H1 (cell line): ENCODE data around the gene ICAM3. TPM values are rescaled to one million over a fixed set of nuclear protein-coding genes. Genes with fewer than 3 reads are reported as not detected.

ENCODE experiments used
- CTCF ChIA-PET: fragments of 300-600 bp; sonication (Branson Sonifier 250); formaldehyde crosslinking; loops from one replicate; lab custom pipeline; 2021; ENCODE audit not compliant: partially characterized antibody; lab: Charles Lee
- POLR2A ChIA-PET: fragments of 300-600 bp; sonication (Branson Sonifier 250); formaldehyde crosslinking; loops from one replicate; lab custom pipeline; 2021; ENCODE audit warnings: inconsistent platforms; ENCODE audit not compliant: partially characterized antibody; lab: Charles Lee
- DNase-seq, 2 experiments: peaks; one replicate each; pipeline versions ENCODE4 v3.0.0 to v3.0.0-alpha.2; 2010 to 2022; ENCODE audit warnings: low spot score in 2 of 2, low read depth in 1 of 2, mixed read lengths in 1 of 2
- FAIRE-seq: peaks from 2 replicates; lab custom pipeline; 2011; peaks lifted over from hg19 to GRCh38; lab: Jason Lieb, UNC
- H2AFZ ChIP-seq: 2 replicates; pipeline ENCODE4 v1.8.1; 2012; ENCODE audit warnings: low read length, inconsistent platforms
- H2AK5ac ChIP-seq: 2 replicates; pipeline ENCODE4 v1.6.1; 2013; ENCODE audit warnings: low read depth, low read length
- H2BK120ac ChIP-seq: replicated peaks from 2 replicates; pipeline ENCODE3; 2013; ENCODE audit warnings: low read depth, low read length, inconsistent platforms
- H2BK12ac ChIP-seq: 2 replicates; pipeline ENCODE4 v1.6.1; 2013; ENCODE audit warnings: low read depth, low read length
- H2BK15ac ChIP-seq: 2 replicates; pipeline ENCODE4 v1.6.1; 2013; ENCODE audit warnings: low read length
- H2BK20ac ChIP-seq: 2 replicates; pipeline ENCODE4 v1.6.1; 2013; ENCODE audit warnings: low read length
- H2BK5ac ChIP-seq: 2 replicates; pipeline ENCODE4 v1.6.1; 2013; ENCODE audit warnings: low read depth, low read length
- H3K14ac ChIP-seq: 2 replicates; pipeline ENCODE4 v1.6.1; 2013; ENCODE audit warnings: inconsistent platforms; ENCODE audit not compliant: insufficient read length
- H3K18ac ChIP-seq: 2 replicates; pipeline ENCODE4 v1.6.1; 2013; ENCODE audit warnings: low read length; ENCODE audit errors: extremely low read depth
- H3K23ac ChIP-seq: 2 replicates; pipeline ENCODE4 v1.6.1; 2013; ENCODE audit warnings: inconsistent platforms; ENCODE audit not compliant: insufficient read length
- H3K23me2 ChIP-seq: 2 replicates; pipeline ENCODE4 v1.6.1; 2013; ENCODE audit warnings: low read depth, low read length
- H3K27ac ChIP-seq: 2 replicates; pipeline ENCODE4 v1.6.1; 2011; ENCODE audit warnings: low read depth, low read length, inconsistent platforms
- H3K27me3 ChIP-seq, 4 experiments: replicated peaks in 1 of 4; 1 replicate in 1 of 4; 2 replicates in 3 of 4; pipeline versions ENCODE4 v1.6.1 to v1.8.1; 2011 to 2013; ENCODE audit warnings: low read length in 3 of 4, mild to moderate bottlenecking in 3 of 4, inconsistent platforms in 2 of 4, mixed read lengths in 2 of 4, moderate library complexity in 1 of 4; ENCODE audit not compliant: control insufficient read depth in 3 of 4, insufficient read depth in 3 of 4; ENCODE audit errors: extremely low read depth in 1 of 4
- H3K36me3 ChIP-seq, 4 experiments: 2 replicates each; pipeline versions ENCODE4 v1.6.1 to v1.8.1; 2011 to 2013; ENCODE audit warnings: mild to moderate bottlenecking in 4 of 4, low read length in 3 of 4, moderate library complexity in 2 of 4, control low read depth in 1 of 4, inconsistent platforms in 1 of 4; ENCODE audit not compliant: insufficient read depth in 4 of 4, control insufficient read depth in 2 of 4
- H3K4ac ChIP-seq: replicated peaks from 2 replicates; pipeline ENCODE3; 2013; ENCODE audit warnings: low read length, low read depth, mixed read lengths, inconsistent platforms; ENCODE audit not compliant: insufficient read length
- H3K4me1 ChIP-seq, 4 experiments: replicated peaks in 1 of 4; 1 replicate in 1 of 4; 2 replicates in 3 of 4; pipeline versions ENCODE4 v1.6.1 to v1.8.1; 2011 to 2013; ENCODE audit warnings: low read length in 3 of 4, inconsistent platforms in 2 of 4, mixed read lengths in 1 of 4; ENCODE audit not compliant: insufficient read depth in 4 of 4, control insufficient read depth in 3 of 4
- H3K4me2 ChIP-seq, 2 experiments: 2 replicates each; pipeline versions ENCODE4 v1.6.1 to v1.8.1; 2011 to 2013; ENCODE audit warnings: low read depth in 2 of 2, low read length in 2 of 2, control low read depth in 1 of 2, inconsistent platforms in 1 of 2, mild to moderate bottlenecking in 1 of 2; ENCODE audit not compliant: insufficient read depth in 1 of 2
- H3K4me3 ChIP-seq, 4 experiments: fragments of 200-600, 300-600 bp in 1 of 4; sonication (generic), shearing (Covaris generic), sonication (Bioruptor Twin) in 1 of 4; 2 replicates each; pipeline versions ENCODE4 v1.5.1 to v1.8.1; 2011 to 2016; ENCODE audit warnings: low read length in 4 of 4, low read depth in 3 of 4, control low read depth in 2 of 4, inconsistent platforms in 2 of 4, mild to moderate bottlenecking in 2 of 4, mixed read lengths in 1 of 4, moderate library complexity in 1 of 4; ENCODE audit not compliant: insufficient read depth in 2 of 4; ENCODE audit errors: extremely low read depth in 1 of 4
- H3K56ac ChIP-seq: replicated peaks from 2 replicates; pipeline ENCODE3; 2013; ENCODE audit warnings: low read depth, mild to moderate bottlenecking, mixed read lengths, low read length, inconsistent platforms; ENCODE audit not compliant: insufficient read length
- H3K79me1 ChIP-seq: 2 replicates; pipeline ENCODE4 v1.6.1; 2013; ENCODE audit warnings: low read depth, low read length, control low read depth
- H3K79me2 ChIP-seq, 2 experiments: 2 replicates each; pipeline versions ENCODE4 v1.6.1 to v1.8.1; 2012 to 2013; ENCODE audit warnings: low read length in 2 of 2, mild to moderate bottlenecking in 2 of 2, inconsistent platforms in 1 of 2; ENCODE audit not compliant: insufficient read depth in 2 of 2, control insufficient read depth in 1 of 2
- H3K9ac ChIP-seq, 4 experiments: replicated peaks in 1 of 4; 1 replicate in 1 of 4; 2 replicates in 3 of 4; pipeline versions ENCODE4 v1.6.1 to v1.8.1; 2011 to 2013; ENCODE audit warnings: low read depth in 3 of 4, low read length in 3 of 4, control low read depth in 2 of 4, mild to moderate bottlenecking in 2 of 4, moderate library complexity in 2 of 4, inconsistent platforms in 1 of 4; ENCODE audit errors: extremely low read depth in 1 of 4
- H3K9me3 ChIP-seq, 2 experiments: 2 replicates each; pipeline versions ENCODE4 v1.6.1 to v1.8.1; 2012 to 2013; ENCODE audit warnings: mild to moderate bottlenecking in 2 of 2, moderate library complexity in 2 of 2, control low read depth in 1 of 2, inconsistent platforms in 1 of 2, low read depth in 1 of 2, low read length in 1 of 2, mixed read lengths in 1 of 2; ENCODE audit not compliant: insufficient read depth in 2 of 2
- H4K20me1 ChIP-seq, 2 experiments: replicated peaks in 1 of 2; 2 replicates each; pipeline versions ENCODE3 to v1.8.1; 2011 to 2013; ENCODE audit warnings: inconsistent platforms in 2 of 2, low read length in 2 of 2, mild to moderate bottlenecking in 1 of 2; ENCODE audit not compliant: insufficient read depth in 2 of 2, control insufficient read depth in 1 of 2
- H4K5ac ChIP-seq: 2 replicates; pipeline ENCODE4 v1.6.1; 2013; ENCODE audit warnings: low read length, low read depth, mixed read lengths, inconsistent platforms; ENCODE audit not compliant: insufficient read length
- H4K8ac ChIP-seq: 2 replicates; pipeline ENCODE4 v1.8.0; 2013; ENCODE audit warnings: mild to moderate bottlenecking, moderate library complexity, low read length, inconsistent platforms; ENCODE audit not compliant: insufficient read depth; ENCODE audit errors: extremely low read depth
- H4K91ac ChIP-seq: replicated peaks from 2 replicates; pipeline ENCODE3; 2013; ENCODE audit warnings: low read length, mixed read lengths, inconsistent platforms; ENCODE audit not compliant: insufficient read length
- ATF2 ChIP-seq: IDR thresholded peaks from 2 replicates; pipeline ENCODE4 v1.6.1; 2012; ENCODE audit warnings: low read length, inconsistent platforms
- BACH1 ChIP-seq: IDR thresholded peaks from 2 replicates; pipeline ENCODE4 v1.6.1; 2012; ENCODE audit warnings: low read length, improper control_type of control experiment
- EGR1 ChIP-seq: IDR thresholded peaks from 2 replicates; pipeline ENCODE4 v1.6.1; 2011; ENCODE audit warnings: low read depth, low read length, borderline replicate concordance
- HDAC6 ChIP-seq: IDR thresholded peaks from one replicate; pipeline ENCODE4 v1.7.1; 2012; ENCODE audit warnings: low read depth, mild to moderate bottlenecking, inconsistent platforms, low read length, moderate library complexity
- KDM1A ChIP-seq: fragments of 200-600, 300-600 bp; sonication (generic); IDR thresholded peaks from 2 replicates; pipeline ENCODE4 v1.7.1; 2016; ENCODE audit warnings: mild to moderate bottlenecking, low read length, borderline replicate concordance
- PHF8 ChIP-seq: fragments of 200-600 bp; sonication (generic); conservative IDR thresholded peaks from 2 replicates; pipeline ENCODE4 v1.7.1; 2012; ENCODE audit warnings: low read depth, mild to moderate bottlenecking, inconsistent platforms, low read length, moderate library complexity
- SAP30 ChIP-seq: fragments of 300-600 bp; sonication (generic); IDR thresholded peaks from 2 replicates; pipeline ENCODE4 v1.7.1; 2012; ENCODE audit warnings: low read length, moderate library complexity, mild to moderate bottlenecking, inconsistent platforms; ENCODE audit not compliant: insufficient read depth, insufficient replicate concordance
- SIX5 ChIP-seq: IDR thresholded peaks from 2 replicates; pipeline ENCODE4 v1.6.1; 2011; ENCODE audit warnings: mild to moderate bottlenecking, low read depth, low read length
- SUZ12 ChIP-seq: fragments of 200-600 bp; sonication (generic); IDR thresholded peaks from 2 replicates; pipeline ENCODE4 v1.6.1; 2012; ENCODE audit warnings: mild to moderate bottlenecking, inconsistent platforms, low read length, moderate library complexity, mixed read lengths
- WGBS, 2 experiments: shearing (Covaris generic) in 1 of 2; methylation state at CpG; one replicate each; pipeline versions ENCODE4 v1.1.6 to v1.1.7; 2013 to 2015; ENCODE audit warnings: low lambda C conversion rate in 2 of 2, mixed read lengths in 2 of 2, inconsistent platforms in 1 of 2, low coverage in 1 of 2, missing lambda C conversion rate in 1 of 2; ENCODE audit not compliant: insufficient replicate concordance in 2 of 2, insufficient coverage in 1 of 2, insufficient read length in 1 of 2; ENCODE audit errors: extremely low coverage in 1 of 2, missing lambda C conversion rate in 1 of 2; 5-methylcytosine and 5-hydroxymethylcytosine counted together
- polyA plus RNA-seq, 7 experiments: library from polyadenylated mRNA; depleted of rRNA in 3 of 7; stranded (reverse) in 5 of 7; unstranded in 2 of 7; fragments of >200 nt in 5 of 7; fragments of 200-250 nt in 2 of 7; gene quantifications; 1 replicate in 5 of 7; 2 replicates in 1 of 7; 4 replicates in 1 of 7; pipeline versions ENCODE4 v1.2.1 to v1.2.3, GENCODE V29; 2011 to 2013; ENCODE audit warnings: missing spikeins in 2 of 7, mixed read lengths in 2 of 7
- total RNA-seq: library from RNA; stranded (reverse); fragmentation: NEBNext Ultra II Directional; extraction: Animal tissue kit (Norgen Biotek cat#: 25700); gene quantifications from 2 replicates; pipeline ENCODE4 v1.2.1, GENCODE V29; 2021

The ICAM3 gene
- total and polyA plus RNA-seq, 2 of the 8 experiments (the other 6 are each of a cell fraction or from before 2014, with no cell fraction given), result 15.4 to 16.5 TPM

GRCh38 chr19:10334588-10335351 lies 4.7 kb downstream of the ICAM3 start:
- Histone ChIP-seq H4K20me1 (peaks cover 6 to 10% of the 10 kb centered on the region in 2 experiments), H2AK5ac (no peak overlapping the region; the same call in 1 of the 2 replicates), H2BK20ac (no peak overlapping the region), H3K23ac (no peak overlapping the region), H3K27ac (no peak overlapping the region), H3K36me3 (peaks cover 3 to 6% (median 4%) of the 10 kb centered on the region in 4 experiments; a peak in 5 of 8 replicates), H3K4me1 (peaks cover 0 to 24% (median 11%) of the 10 kb centered on the region in 4 experiments; a peak in 6 of 7 replicates), H2BK12ac (no peak overlapping the region), H3K9me3 (no peaks in the 10 kb centered on the region), H3K14ac (no peak overlapping the region), H3K23me2 (peaks cover 13% of the 10 kb centered on the region), H3K79me2 (peaks cover 5 to 24% of the 10 kb centered on the region in 2 experiments), H3K18ac (no peak overlapping the region; the same call in 1 of the 2 replicates), H2BK120ac (no peak overlapping the region), H2BK5ac (peak overlapping the region; percentile 61; the same call in 1 of the 2 replicates), H3K4me3 (peak overlapping the region; percentile 75 to 96 (median 90); a peak in 7 of 8 replicates), H4K5ac (no peak overlapping the region), H4K91ac (peak overlapping the region; percentile 70), H3K4ac (no peak overlapping the region), H4K8ac (no peak overlapping the region), H2BK15ac (0 out of 2 replicates have a peak overlapping the region, but pooled peaks have one; percentile 88), H3K56ac (no peak overlapping the region), H3K27me3 (peaks cover 0 to 3% (median 0%) of the 10 kb centered on the region in 4 experiments; a peak in 2 of 7 replicates), H3K79me1 (peaks cover 5% of the 10 kb centered on the region), H3K4me2 (peak overlapping the region; percentile 91 to 93), H2AFZ (no peak overlapping the region), H3K9ac (peak overlapping the region in 2 of 4 experiments; percentile 10 to 34; a peak in 3 of 7 replicates)
- FAIRE-seq (no peak), DNase-seq (peak; percentile 70 to 99)
- POLR2A ChIA-PET, result interaction anchor here (0.7 to 6.8 kb wide), 19 partner anchors 9 to 199 kb away, joined by 3 to 104 read pairs (median 7); partner anchors contain the start of genes CDC37, DNMT1, FDX2 and ICAM1
- CTCF ChIA-PET, result interaction anchor here (0.8 to 4.9 kb wide), 18 partner anchors 10 to 76 kb away, joined by 3 to 21 read pairs (median 4); partner anchors contain the start of genes CDC37, ICAM1 and ICAM5
- 3% methylated on average over 39 of the region's 59 CpGs; no CpG with 5 or more reads in 1 of the 2 experiments for WGBS, 2 experiments
- TF ChIP-seq BACH1, result 0 out of 2 replicates have a peak, but pooled peaks have one; percentile 23
- TF ChIP-seq PHF8, result no peak
- no peak for TF ChIP-seq KDM1A
- no peak for TF ChIP-seq SIX5
- TF ChIP-seq SAP30, result no peak
- no peak for TF ChIP-seq HDAC6
- no peak for TF ChIP-seq ATF2
- no peak for TF ChIP-seq SUZ12
- 0 out of 2 replicates have a peak, but pooled peaks have one; percentile 10 for TF ChIP-seq EGR1
